Measurements from ENCODE around the gene JAKMIP2. TPM values are rescaled to one million over a fixed set of nuclear protein-coding genes. Genes with fewer than 3 reads are reported as not detected.

Gene JAKMIP2
- total and polyA plus RNA-seq, 5 donors from 2014 or later: 0.26 to 5.0 (median 2.4) TPM

GRCh38 chr5:147544556-147544955 lies 238.0 kb downstream of the JAKMIP2 start:
- no peak overlapping the region for H3K4me3 Mint-ChIP-seq
- H3K27me3 Mint-ChIP-seq: no peaks in the 10 kb centered on the region
- Histone ChIP-seq H3K27me3 (ENCODE audit: control insufficient read depth, insufficient read depth, low read length) (no peaks in the 10 kb centered on the region), H3K4me1 (ENCODE audit: control insufficient read depth, insufficient read depth, low read length, poor library complexity, severe bottlenecking) (no peaks in the 10 kb centered on the region), H3K4me3 (ENCODE audit: low read depth, low read length) (no peak overlapping the region), H3K27ac (ENCODE audit: insufficient read depth, low read length, poor library complexity, severe bottlenecking) (no peak overlapping the region), H3K36me3 (ENCODE audit: control insufficient read depth, insufficient read depth, low read length) (no peaks in the 10 kb centered on the region), H3K9me3 (ENCODE audit: control insufficient read depth in 2 of 2, low read length in 2 of 2) (no peaks in the 10 kb centered on the region)
- DNase-seq (no peak), ATAC-seq (ENCODE audit: low read depth in 2 of 2) (no peak)
- H3K4me1 Mint-ChIP-seq: peaks cover 0 to 4% (median 0%) of the 10 kb centered on the region in 4 donors
- no peaks in the 10 kb centered on the region for H3K36me3 Mint-ChIP-seq
- H3K27ac Mint-ChIP-seq: no peak overlapping the region
- H3K9me3 Mint-ChIP-seq: peaks cover 0 to 3% (median 0%) of the 10 kb centered on the region in 7 donors

DNA sequence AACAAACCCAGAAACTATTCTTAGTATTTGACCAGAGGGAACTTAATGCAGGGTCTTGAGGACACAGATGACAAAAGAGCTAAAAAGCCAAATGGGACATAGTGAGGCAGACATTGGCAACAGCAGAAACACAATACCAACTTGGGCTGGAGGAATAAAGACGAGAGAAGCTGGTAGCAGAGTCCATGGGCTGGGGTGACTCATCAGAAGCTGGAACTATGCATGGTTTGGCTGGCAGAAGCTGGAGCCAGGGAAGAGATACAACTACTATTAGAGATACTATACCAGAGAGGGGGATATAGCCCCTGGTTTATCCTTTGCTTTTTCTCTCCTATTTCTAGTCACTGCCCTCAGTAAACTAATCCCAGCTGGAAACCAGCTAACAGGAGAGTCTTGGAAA lies 243.5 kb downstream of the JAKMIP2 start:
- no peak overlapping the region for H3K4me3 Mint-ChIP-seq
- no peak overlapping the region for H3K27ac Mint-ChIP-seq
- H3K27ac ChIP-seq (ENCODE audit: insufficient read depth, low read length, poor library complexity, severe bottlenecking): no peak overlapping the region
- DNase-seq (no peak), ATAC-seq (ENCODE audit: low read depth in 2 of 2) (no peak)
- no peaks in the 10 kb centered on the region for H3K4me1 ChIP-seq (ENCODE audit: control insufficient read depth, insufficient read depth, low read length, poor library complexity, severe bottlenecking)
- no peaks in the 10 kb centered on the region for H3K36me3 ChIP-seq (ENCODE audit: control insufficient read depth, insufficient read depth, low read length)
- no peak overlapping the region for H3K4me3 ChIP-seq (ENCODE audit: low read depth, low read length)
- H3K9me3 Mint-ChIP-seq: peaks cover 0 to 3% (median 0%) of the 10 kb centered on the region in 7 donors
- no peaks in the 10 kb centered on the region for H3K27me3 ChIP-seq (ENCODE audit: control insufficient read depth, insufficient read depth, low read length)
- H3K27me3 Mint-ChIP-seq: no peaks in the 10 kb centered on the region
- H3K9me3 ChIP-seq (ENCODE audit: control insufficient read depth in 2 of 2, low read length in 2 of 2): no peaks in the 10 kb centered on the region
- peaks cover 0 to 4% (median 0%) of the 10 kb centered on the region in 4 donors for H3K4me1 Mint-ChIP-seq
- H3K36me3 Mint-ChIP-seq: no peaks in the 10 kb centered on the region

DNA sequence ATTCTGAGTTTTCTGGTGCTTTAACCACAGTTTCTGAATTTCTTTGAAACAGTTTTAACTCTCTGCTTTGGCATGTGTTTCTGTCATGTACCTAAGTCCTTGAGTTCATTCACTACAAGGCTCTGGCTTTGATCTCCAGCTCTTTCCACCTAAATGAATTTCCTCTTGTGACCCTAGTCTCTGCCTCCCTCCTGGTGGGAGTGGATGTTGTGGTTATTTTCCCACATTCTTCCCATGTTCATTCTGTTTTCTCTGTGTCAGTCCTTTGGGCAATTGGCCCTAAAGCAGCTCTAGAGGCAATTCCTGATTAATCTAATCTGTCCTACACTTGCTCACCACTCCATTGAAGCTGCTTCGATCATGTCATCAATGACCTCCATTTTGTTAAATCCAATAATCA lies 244.3 kb downstream of the JAKMIP2 start:
- DNase-seq (no peak), ATAC-seq (ENCODE audit: low read depth in 2 of 2) (no peak)
- H3K4me3 ChIP-seq (ENCODE audit: low read depth, low read length): no peak overlapping the region
- Mint-ChIP-seq H3K4me1 (no peaks in the 10 kb centered on the region), H3K27ac (no peak overlapping the region), H3K4me3 (no peak overlapping the region), H3K9me3 (peaks cover 0 to 3% (median 0%) of the 10 kb centered on the region in 7 donors), H3K27me3 (no peaks in the 10 kb centered on the region), H3K36me3 (no peaks in the 10 kb centered on the region)
- no peaks in the 10 kb centered on the region for H3K4me1 ChIP-seq (ENCODE audit: control insufficient read depth, insufficient read depth, low read length, poor library complexity, severe bottlenecking)
- H3K36me3 ChIP-seq (ENCODE audit: control insufficient read depth, insufficient read depth, low read length): no peaks in the 10 kb centered on the region
- H3K27me3 ChIP-seq (ENCODE audit: control insufficient read depth, insufficient read depth, low read length): no peaks in the 10 kb centered on the region
- H3K27ac ChIP-seq (ENCODE audit: insufficient read depth, low read length, poor library complexity, severe bottlenecking): no peak overlapping the region
- H3K9me3 ChIP-seq (ENCODE audit: control insufficient read depth in 2 of 2, low read length in 2 of 2): no peaks in the 10 kb centered on the region

Other genes with a start within 250 kb of the JAKMIP2 start
- gene SPINK1, start 48.9 kb upstream of the JAKMIP2 start, total RNA-seq: not detected
- not detected for gene SPINK1, start 48.9 kb upstream of the JAKMIP2 start, polyA plus RNA-seq
- gene SCGB3A2, start 96.0 kb upstream of the JAKMIP2 start, total RNA-seq: not detected
- gene SCGB3A2, start 96.0 kb upstream of the JAKMIP2 start, polyA plus RNA-seq: not detected
- gene C5orf46, start 123.8 kb upstream of the JAKMIP2 start, total RNA-seq: not detected
- gene C5orf46, start 123.8 kb upstream of the JAKMIP2 start, polyA plus RNA-seq: not detected